AG10803 (cell line): ENCODE results near the gene STRBP.
A peak's percentile ranks its signal among the peaks of the same experiment; 100 is the strongest.

ENCODE experiments used
- DNase-seq: peaks from one replicate; pipeline ENCODE4 v3.0.0; 2010; ENCODE audit warnings: low read depth
- H3K4me3 ChIP-seq: 2 replicates; pipeline ENCODE4 v1.5.1; 2011; ENCODE audit warnings: mild to moderate bottlenecking, low read length, control low read depth
- TF ChIP-seq, protein P1 (sequence below): conservative IDR thresholded peaks from 2 replicates; pipeline ENCODE4 v1.5.1; 2011; ENCODE audit warnings: mild to moderate bottlenecking, low read length, control low read depth, inconsistent platforms

The STRBP gene

DNA sequence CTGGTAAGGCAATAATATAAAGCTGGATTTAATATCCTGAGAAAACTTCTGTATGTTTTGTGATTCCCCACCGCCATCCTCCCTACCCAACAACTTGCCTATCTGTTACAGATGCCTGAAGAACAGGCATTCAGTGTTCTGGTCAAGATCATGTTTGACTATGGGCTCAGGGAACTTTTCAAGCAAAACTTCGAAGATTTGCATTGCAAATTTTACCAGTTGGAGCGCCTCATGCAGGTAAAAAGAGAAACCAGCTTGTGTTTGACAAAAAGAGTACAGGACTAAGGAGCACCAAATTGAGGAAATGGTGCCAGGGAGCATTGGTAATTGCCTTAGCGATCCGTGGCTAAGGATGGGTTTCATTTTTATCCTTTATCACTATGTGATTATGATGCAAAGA is 194.9 kb downstream of the STRBP start:
- no peak for DNase-seq
- TF ChIP-seq, protein P1, sequence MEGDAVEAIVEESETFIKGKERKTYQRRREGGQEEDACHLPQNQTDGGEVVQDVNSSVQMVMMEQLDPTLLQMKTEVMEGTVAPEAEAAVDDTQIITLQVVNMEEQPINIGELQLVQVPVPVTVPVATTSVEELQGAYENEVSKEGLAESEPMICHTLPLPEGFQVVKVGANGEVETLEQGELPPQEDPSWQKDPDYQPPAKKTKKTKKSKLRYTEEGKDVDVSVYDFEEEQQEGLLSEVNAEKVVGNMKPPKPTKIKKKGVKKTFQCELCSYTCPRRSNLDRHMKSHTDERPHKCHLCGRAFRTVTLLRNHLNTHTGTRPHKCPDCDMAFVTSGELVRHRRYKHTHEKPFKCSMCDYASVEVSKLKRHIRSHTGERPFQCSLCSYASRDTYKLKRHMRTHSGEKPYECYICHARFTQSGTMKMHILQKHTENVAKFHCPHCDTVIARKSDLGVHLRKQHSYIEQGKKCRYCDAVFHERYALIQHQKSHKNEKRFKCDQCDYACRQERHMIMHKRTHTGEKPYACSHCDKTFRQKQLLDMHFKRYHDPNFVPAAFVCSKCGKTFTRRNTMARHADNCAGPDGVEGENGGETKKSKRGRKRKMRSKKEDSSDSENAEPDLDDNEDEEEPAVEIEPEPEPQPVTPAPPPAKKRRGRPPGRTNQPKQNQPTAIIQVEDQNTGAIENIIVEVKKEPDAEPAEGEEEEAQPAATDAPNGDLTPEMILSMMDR, result 0 out of 2 replicates have a peak, but pooled peaks have one; percentile 10
- peak overlapping the region; percentile 35 for H3K4me3 ChIP-seq

DNA sequence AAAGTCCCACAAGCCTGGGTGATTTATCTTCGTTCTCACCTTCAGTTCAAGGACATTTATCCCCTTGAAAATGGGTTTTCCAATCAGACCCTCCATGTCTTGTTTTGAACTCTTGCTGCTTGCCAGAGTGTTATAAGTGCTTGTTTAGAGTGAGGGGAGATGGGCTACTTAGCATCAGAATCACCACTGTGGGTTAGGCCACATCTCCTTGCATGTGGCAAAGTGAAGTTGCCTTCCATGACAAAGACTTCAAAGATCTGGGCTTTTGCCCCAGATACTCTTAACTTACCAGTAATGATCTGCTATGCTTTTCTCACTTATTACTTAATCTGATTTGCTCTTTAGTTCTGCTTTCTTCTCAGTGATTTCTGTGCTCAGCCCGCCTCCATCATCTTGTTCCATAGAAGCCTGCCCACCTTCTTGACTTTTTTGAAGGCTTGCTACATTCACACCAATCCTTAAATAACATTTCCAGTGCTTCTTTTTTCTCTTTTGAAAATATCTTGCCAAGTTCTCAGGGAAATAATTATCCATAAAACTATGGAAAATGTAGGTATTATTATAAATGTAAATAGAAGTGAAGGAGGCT is 195.9 kb downstream of the STRBP start:
- no peak for DNase-seq
- TF ChIP-seq, protein P1, result no peak
- no peak overlapping the region for H3K4me3 ChIP-seq
